ENCODE results near the gene SEZ6L.

GRCh38 chr22:26182723-26183122 lies 13.5 kb downstream of the SEZ6L start:
- no peak for TF ChIP-seq EP300 (IDR thresholded peaks at IDR 0.05; ENCODE audit: borderline replicate concordance)
- no peak for TF ChIP-seq CREB1 (IDR thresholded peaks at IDR 0.05; ENCODE audit: low read depth)
- no peak for TF ChIP-seq MAX (IDR thresholded peaks at IDR 0.05)
- no peak for TF ChIP-seq EGR1 (IDR thresholded peaks at IDR 0.05)
- no peak for TF ChIP-seq REST (IDR thresholded peaks at IDR 0.05; ENCODE audit: low read depth)
- TF ChIP-seq FOXM1 (IDR thresholded peaks at IDR 0.05; ENCODE audit: borderline replicate concordance, low read depth) = no peak
- no peak for TF ChIP-seq RAD21 (IDR thresholded peaks at IDR 0.05; ENCODE audit: low read depth)
- no peak for TF ChIP-seq TAF1 (IDR thresholded peaks at IDR 0.05; ENCODE audit: low read depth)
- no peak for TF ChIP-seq NFIC (IDR thresholded peaks at IDR 0.05)
- TF ChIP-seq TCF12 (IDR thresholded peaks at IDR 0.05; ENCODE audit: low read depth) = no peak
